WTC11 (cell line): ENCODE results near the gene SEMA3F.

Source experiments
- CREB1 ChIP-seq: sonication (generic); formaldehyde crosslinking; IDR thresholded peaks from 2 replicates; pipeline ENCODE4 v1.8.0; 2023; ENCODE audit warnings: mild to moderate bottlenecking, missing genetic modification reagents
- CREM ChIP-seq: sonication (generic); formaldehyde crosslinking; IDR thresholded peaks from 2 replicates; pipeline ENCODE4 v1.8.1; 2022; ENCODE audit warnings: mild to moderate bottlenecking, missing genetic modification reagents, moderate library complexity
- CTCF ChIP-seq: fragments of 200-600 bp; IDR thresholded peaks from 2 replicates; pipeline ENCODE4 v1.8.0; 2022; ENCODE audit warnings: antibody characterized with exemption
- ESRRA ChIP-seq: sonication (generic); formaldehyde crosslinking; IDR thresholded peaks from 2 replicates; pipeline ENCODE4 v1.8.1; 2022; ENCODE audit warnings: mild to moderate bottlenecking, missing genetic modification reagents, borderline replicate concordance
- MAX ChIP-seq: sonication (generic); formaldehyde crosslinking; IDR thresholded peaks from 2 replicates; pipeline ENCODE4 v1.8.0; 2022; ENCODE audit warnings: mild to moderate bottlenecking, missing genetic modification reagents
- NFE2L1 ChIP-seq: sonication (generic); formaldehyde crosslinking; IDR thresholded peaks from 2 replicates; pipeline ENCODE4 v1.8.1; 2023; ENCODE audit warnings: missing genetic modification reagents
- SOX15 ChIP-seq: fragments of 250-450 bp; sonication (Bioruptor Pico); IDR thresholded peaks from 2 replicates; pipeline ENCODE4 v1.9.0; 2021; ENCODE audit warnings: mild to moderate bottlenecking
- ZNF317 ChIP-seq: sonication (generic); formaldehyde crosslinking; IDR thresholded peaks from 2 replicates; pipeline ENCODE4 v1.8.1; 2023; ENCODE audit warnings: low read depth, mild to moderate bottlenecking, moderate library complexity, missing genetic modification reagents, borderline replicate concordance

GRCh38 chr3:50212502-50212901 lies 57.4 kb downstream of the SEMA3F start:
- TF ChIP-seq CTCF (0 out of 2 replicates have a peak, but pooled peaks have one; percentile 12), ZNF317 (CRISPR knock-in tag) (no peak), MAX (CRISPR knock-in tag) (no peak), NFE2L1 (CRISPR knock-in tag) (no peak), SOX15 (CRISPR knock-in tag) (no peak), ESRRA (CRISPR knock-in tag) (no peak), CREM (CRISPR knock-in tag) (no peak), CREB1 (CRISPR knock-in tag) (no peak)
